Stimulated activated CD8-positive, alpha-beta memory T cell treated with anti-CD3 and anti-CD28 coated beads, Interleukin-4, amount 100 ng/mL, for 24 hours (primary cell): ENCODE measurements around the gene COQ2.
A peak's percentile ranks its signal among the peaks of the same experiment; 100 is the strongest.
"Not testable (repeated sequence)": the region's sequence is repeated elsewhere in the genome, so short reads cannot be mapped to it uniquely, and the experiment has no call there.

Source experiments
- DNase-seq: peaks from one replicate; pipeline ENCODE4 v3.0.0-alpha.2; 2020; ENCODE audit warnings: low read depth

The COQ2 gene

DNA sequence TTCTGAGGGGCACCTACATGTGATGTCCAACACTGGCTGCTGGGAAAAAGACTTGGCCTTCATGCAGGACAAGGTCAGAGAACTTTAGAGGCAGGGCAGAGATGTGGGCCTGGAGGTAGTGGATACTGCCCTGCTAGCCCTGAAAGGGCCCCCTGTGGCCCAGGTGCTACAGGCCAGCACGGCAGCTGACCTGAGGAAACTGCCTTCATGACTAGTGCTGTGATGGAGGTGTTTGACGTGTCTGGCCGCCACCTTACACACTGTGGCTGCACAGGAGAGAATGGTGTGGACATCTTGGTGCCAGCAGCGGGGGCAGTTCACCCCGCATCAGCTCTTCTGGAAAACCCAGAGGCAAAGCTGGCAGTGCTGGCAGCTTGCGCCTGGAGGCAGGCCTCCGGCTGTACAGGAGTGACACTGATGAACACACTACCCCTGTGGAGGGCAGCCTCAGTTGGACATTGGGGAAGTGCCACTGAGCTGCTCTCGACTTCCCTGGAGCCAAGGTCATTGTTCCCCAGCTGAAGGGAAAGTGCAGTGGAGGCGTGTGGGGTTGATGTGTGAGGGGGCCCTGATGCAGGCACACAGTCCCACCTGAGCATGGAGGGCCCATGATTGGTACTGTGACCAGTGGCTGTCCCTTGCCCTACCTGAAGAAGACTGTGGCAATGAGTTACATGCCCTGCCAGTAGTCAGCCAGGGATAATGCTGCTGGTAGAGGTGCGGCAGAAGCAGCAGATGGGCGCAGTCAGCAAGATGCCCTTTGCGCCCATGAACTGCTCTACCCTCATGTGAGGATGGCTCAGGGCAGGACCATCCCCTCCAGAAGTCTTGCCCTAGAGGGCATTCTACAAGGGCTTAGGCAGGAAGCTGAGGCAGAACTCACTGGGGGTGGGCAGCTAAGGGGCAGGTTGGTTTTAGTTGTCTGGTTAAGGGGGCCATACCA is 36.9 kb downstream of the COQ2 start:
- no peak for DNase-seq

DNA sequence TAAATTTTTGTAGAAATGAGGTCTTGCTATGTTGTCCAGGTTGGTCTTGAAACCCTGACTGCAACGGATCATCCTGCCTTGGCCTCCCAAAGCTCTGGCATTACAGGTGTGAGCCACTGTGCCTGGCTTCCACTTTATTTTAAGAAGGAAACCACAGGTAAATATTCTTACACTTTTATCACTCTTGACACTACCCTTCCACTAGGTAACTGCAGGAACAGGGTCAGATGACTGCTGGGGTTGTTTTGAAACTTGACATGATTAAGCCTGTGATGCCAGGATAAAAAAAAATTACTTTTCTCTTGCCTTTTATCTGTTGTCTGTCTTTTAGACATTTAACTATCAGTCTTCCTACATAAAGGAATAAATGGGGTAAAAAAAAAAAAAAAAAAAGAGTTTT is 43.5 kb downstream of the COQ2 start:
- DNase-seq, result no peak

DNA sequence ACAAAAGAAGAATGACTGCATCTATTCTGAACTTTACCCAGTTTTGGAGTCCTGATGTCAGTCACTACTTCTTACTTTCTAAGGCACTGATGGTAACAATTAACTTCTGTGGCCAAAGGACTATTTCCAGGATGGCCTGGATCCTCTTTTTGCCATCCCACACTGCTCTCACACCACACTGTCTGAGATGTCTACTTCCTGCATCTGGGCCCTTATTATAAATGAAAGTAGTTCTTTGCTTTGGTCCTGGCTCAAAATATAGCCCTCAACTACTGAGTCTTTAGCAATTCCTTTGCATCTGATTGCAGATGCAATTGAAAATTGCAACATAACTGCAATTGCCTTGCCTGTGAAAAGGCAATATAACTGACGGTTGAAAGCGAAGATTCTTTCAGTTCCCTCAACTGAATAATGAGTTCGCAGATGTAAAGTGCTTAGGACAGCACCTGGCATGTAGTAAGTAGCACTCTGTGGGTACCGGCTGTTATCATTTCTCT is 44.2 kb downstream of the COQ2 start:
- no peak for DNase-seq

DNA sequence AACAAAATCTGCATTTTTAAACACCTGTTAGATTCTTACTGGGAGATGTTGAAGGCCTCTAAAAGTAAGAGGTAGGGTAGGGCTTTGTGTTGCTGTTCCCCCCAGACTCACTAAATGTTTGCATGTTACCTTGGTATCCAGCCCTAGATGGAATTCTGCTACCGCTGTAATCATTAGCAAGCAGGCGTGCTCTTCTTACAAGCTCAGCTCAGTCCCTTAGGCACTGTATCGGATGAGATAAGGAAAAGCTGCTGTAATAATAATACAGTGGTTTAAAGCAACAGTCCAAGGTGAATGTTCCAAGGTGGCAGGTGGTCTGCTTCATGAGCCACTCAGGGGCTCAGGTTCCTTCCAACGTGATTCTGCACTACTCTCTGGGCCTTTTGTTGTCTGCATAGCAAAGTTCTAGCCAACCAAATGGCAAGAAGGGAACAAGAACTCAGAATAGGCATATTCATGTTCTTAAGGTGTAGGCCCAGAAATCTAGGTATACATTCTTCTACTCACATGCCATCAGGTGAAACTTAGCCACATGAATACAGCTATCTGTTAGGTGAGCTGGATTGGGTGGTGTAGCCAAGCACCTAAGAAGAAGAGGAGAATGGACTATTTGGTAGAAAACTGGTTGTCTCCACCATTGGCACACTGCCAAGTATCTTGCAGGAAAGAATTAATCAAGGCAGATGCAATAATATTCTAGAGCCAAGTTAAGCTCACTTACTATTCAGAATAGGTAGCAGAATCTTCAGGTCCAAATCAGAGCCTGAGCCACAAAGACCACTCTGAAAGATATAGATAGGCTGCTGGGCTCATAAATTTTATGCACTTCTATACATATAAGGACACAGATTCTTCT is 46.0 kb downstream of the COQ2 start:
- no peak for DNase-seq

DNA sequence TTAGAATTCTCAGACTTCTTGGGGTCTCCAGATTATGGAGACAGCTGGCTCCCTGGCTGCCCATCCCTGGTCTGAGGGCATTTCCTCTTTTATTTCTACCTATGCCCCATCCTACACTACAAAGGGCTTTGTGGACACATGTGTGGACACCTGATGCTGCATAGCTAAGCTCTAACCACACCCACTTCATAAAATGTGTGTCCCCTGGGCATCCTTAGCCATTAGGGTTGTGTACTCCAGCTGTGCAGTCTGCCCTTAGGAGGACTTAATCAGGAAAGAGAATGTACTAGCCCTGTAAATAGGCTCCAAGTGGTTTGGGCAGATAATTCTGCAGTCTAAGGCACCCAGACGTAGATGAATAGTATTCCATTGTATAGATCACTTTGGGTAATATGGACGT is 47.0 kb downstream of the COQ2 start:
- DNase-seq, result no peak

DNA sequence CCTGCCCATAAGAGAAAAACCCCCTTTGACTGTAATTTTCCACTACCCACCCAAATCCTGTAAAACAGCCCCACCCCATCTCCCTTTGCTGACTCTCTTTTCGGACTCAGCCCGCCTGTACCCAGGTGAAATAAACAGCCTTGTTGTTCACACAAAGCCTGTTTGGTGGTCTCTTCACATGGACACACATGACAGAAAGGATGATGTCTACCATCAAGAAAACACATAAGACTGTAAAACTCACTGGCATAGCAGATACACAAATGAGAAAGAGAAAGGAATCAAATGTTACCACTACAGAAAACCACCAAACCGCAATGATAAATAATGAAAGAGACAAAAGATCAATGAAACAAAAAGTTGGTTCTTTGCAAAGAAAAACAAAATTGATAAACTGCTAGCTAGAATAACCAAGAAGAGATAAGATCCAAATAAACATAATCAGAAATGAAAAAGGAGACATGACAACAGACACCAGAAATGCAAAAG is 48.9 kb downstream of the COQ2 start:
- DNase-seq, result not testable (repeated sequence)

DNA sequence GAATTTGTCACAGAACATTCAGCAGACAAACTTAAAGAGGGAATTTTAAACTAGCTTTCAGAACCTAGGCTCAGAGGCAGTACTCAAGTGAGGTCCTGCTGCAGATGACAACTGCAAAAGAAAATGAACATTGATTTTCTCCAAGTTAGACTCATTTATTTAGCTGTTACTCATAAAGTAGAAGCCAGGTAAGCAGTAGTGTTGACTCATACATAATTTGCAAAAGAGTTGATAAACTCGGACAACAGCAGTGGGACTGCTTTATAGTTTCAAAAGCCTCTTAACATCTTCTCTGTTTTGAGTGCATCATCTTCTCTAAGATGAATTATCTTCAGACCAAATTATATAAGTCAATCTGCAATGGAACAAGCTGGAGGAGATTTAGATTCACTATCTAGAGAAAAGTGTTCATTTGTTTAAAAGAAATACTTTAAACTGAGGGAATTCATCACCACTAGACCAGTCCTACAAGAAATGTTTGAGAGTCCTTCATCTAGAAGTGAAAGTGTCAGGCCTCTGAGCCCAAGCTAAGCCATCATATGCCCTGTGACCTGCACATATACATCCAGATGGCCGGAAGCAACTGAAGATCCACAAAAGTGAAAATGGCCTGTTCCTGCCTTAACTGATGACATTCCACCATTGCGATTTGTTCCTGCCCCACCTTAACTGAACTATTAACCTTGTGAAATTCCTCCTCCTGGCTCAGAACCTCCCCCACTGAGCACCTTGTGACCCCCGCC is 49.5 kb downstream of the COQ2 start:
- DNase-seq, result no peak

DNA sequence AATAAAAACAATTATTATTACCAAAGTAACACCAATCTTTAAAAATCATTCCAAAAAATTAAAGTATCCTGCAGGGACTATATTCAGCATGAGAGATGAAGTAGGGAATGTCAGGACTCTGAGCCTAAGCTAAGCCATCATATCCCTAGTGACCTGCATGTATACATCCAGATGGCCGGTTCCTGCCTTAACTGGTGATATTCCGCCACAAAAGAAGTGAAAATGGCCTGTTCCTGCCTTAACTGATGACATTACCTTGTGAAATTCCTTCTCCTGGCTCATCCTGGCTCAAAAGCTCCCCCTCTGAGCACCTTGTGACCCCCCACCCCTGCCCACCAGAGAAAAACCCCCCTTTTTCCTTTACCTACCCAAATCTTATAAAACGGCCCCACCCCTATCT is 50.2 kb downstream of the COQ2 start:
- not testable (repeated sequence) for DNase-seq

DNA sequence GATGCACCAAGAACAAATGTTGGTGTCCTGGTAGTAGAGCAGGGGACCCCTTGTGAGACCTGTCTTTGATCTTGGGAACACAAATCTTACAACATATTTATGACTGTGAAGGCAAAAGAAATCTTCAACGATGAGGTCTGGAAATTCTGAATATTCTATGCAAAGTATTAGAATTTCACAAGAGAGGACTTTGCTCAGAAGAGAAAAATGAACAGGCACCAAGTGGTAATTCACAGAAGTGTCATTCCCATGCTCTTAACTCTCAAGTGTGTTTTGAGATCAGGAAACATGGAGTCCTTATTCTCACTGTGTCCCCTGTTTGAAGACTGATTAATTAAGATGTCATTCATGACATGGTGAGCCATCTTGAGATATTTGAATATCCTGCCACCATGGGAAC is 52.5 kb downstream of the COQ2 start:
- DNase-seq, result no peak

DNA sequence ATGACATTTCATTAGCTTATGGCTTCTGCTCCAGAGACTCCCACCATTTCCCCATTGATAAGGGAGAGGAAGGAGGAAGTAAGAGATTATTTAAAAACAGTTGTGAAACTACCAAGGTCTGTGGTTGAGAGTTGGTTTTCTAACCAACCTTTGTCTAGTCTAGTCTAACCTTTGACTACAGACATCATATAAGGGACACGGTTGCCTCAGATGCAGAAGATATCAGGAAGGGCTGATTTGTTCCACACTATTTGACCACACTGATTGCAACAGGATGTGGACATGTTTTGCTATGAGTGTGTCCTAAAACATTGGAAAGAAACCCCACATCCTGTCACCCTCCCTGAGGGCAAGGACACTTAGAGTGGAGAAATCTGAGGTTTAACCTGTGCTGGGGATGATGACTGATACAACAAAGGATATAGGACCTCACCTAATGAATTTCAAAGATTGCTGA is 53.0 kb downstream of the COQ2 start:
- no peak for DNase-seq

DNA sequence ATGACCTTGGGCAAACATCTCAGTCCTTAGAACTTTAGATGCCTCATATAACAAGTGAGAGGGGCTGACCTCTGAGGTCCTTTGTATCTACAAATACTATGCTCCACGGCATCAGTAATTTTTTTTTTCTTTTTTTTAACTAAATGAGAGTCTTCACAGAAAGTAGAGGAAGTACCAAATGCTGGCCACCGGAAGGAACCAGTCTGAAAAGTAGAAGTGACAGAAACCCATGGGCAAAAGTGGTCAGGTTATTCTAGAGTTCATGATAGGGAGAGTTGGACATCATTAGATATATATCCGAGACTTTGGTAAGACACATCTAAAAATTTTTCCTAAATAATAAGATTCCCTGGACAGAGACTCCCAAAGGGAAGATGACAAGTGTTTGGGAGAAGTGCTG is 53.7 kb downstream of the COQ2 start:
- DNase-seq, result no peak

DNA sequence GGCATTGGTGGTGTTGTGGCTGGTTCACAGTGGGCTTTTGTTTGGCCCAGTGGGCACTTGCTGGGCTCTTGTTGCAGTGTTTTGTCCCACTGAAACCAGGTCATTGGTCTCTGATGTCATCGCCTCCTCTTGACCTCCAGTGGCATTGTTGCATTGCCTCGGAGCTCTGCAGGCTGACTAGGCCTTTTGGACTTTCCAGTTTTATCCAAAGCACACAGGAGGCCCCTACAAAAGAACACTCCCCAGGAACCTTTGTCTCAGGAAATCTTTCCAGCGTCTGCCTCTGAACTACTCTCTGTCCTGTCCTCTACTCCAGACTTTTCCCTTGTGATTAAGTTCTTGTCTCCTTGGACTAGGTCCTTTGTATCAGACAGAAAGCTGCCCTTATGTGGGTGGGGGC is 54.8 kb downstream of the COQ2 start:
- DNase-seq, result no peak

DNA sequence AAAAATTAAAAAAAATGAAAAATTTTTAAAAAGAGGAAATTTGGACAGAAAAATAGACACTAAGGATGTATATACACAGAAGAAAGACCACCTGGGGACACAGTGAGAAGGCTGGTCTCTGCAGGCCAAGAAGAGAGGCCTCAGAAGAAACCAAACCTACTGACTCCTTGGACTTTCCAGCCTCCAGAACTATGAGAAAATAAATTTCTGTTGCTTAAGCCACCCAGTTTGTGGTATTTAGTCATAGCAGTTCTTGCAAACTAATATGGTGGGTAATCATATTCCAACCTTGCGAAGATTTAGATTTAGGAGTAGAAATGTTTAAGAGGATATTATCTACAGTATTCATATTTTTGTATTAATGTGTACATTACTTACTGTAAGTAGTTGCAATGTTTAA is 56.4 kb downstream of the COQ2 start:
- DNase-seq, result no peak

DNA sequence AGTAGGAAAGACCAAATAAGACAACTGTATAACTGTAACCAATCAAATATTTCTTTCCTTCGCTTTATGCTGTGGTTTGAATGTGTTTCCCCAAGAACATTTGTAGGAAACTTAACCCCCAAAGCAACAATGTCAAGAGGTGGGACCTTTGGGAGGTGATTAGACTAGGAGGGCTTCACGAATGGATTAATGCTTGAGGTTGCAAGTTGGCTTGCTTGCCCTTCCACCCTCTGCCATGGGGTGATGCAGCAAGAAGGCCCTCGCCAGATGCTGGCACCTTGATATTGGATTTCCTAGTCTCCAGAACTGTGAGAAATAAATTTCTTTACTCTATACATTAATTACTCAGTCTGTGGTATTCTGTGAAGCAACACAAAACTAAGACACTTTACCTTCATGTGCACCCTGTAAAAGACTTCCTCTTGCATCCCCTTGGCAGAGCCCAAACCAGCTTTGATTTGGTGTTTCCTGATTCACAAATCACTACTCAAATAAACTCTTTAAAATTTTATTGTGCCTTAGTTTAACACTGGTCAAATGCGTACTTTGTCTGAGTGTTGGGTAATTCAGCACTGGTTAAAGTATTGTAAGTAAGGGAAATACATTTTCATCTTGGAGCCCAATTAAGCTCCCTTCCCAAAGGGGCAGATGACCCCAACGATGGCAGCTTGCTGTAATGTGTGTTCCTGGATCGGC is 59.9 kb downstream of the COQ2 start:
- no peak for DNase-seq

DNA sequence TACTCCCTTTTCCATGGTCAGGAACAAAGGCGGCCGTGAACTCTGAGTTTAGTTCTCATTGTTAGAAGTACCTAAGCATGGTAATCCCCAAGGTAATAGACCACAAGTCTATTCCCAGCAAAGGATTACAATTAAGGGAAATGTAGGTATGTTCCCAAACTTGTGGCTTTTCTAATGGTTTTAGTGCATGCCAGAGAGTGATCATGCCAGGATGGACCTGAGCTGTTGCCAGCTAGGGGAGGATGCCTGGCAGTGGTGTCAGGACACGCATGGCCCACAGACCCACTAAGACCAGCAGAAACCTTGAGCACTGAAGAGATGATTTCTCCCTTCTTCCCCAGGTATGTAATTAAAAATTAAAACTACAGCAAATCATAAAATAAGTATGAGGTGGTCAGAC is 60.8 kb downstream of the COQ2 start:
- no peak for DNase-seq

DNA sequence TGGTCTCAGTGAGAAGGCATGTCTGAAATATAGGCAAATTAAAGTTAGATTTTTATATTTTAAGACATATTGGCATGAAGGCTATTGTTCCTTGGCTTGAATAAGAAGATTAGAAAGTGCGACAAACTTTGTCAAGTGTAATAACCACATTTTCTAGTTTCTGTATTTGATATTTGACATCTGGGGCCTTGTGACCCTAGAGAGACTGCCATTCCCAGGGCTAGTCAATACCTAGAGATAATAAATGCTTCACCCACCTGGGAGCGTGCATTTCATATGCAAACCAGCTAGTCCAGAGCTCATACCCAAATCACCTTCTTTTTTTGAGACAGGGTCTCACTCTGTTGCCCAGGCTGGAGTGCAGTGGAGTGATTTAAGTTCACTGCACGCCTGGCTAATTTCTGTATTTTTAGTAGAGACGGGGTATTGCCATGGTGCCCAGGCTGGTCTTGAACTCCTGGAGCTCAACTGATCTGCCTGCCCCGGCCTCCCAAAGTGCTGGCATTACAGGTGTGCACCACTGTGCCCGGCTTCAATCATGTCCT is 62.6 kb downstream of the COQ2 start:
- DNase-seq, result no peak

DNA sequence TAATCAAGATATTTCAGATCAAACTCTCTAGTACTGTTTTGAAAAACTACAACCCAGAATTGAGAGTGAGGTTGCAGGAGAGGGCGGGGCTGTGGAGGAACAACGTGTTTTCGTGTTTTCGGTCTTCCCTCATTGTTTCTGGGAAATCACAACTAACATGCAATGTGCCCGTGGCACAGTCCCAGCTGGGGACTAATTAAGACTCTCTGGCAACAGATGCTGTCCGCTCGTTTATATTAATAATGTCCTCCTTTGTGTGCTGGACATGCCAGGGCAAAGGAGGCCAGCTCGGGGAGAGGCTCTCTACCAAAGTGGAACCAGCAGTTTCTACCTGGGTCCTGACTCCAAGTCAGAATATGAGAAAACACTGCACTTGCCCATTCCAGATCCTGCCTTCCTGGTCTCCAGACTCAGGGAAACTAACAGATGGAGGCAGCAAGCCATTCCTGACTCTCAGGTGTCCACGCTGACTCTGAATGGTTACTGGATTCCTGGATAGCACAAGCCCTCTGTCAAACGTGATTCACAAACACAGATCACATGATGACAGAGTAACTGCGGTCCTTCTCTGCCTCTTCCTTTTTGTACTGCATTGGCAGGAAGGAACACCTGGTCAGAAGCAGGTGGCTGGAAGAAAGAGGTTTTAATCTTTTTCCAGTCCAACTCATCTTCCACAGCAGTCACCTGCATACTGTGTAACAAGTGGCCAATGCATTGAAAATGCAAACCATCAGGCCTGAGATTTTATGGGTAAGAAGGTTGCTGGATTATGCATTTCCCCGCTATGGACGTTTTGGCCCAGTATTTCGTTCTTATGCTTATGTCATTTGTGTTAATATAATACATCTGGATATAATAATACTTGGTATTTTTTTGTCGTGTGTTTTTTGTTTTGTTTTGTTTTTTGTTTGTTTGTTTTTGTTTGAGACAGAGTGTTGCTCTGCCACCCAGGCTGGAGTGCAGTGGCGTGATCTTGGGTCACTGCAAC is 65.0 kb downstream of the COQ2 start:
- DNase-seq, result peak; percentile 41

DNA sequence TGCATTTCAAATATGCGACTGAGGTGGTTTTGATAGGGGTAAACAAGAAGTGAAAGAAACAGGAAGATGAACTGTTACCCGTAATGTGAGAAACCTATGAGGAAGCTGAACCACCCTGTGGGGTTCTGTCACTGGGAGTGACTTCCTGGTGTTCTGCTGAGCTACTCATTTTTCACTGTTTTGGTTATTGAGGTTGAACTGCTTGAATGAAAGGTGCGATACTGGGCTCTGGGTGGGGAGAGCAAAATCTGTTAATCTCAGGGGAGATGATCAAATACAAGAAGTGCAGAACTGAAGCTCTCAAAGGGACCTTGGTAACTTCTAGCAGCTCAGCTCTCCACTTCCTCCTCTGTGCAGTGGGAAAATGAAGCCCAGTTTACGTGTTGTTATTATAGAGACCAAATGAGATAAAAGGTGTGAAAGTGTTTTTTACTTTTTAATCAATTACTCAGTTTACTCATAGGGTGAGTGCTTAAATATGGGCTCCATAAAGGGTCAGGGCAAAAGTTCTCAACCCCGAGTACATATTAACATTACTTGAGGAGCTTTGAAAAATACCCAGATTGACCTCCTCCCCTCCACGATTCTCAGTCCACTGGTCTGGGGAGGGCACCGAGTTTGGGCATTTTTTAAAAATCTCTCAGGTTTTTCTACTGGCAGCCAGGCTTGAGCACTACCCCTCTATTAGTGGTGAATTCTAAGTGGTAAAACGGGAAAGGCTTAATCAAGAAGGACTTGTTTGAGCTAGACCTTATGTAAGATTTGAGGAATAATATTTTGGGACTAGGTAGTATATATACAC is 66.7 kb downstream of the COQ2 start:
- DNase-seq, result peak; percentile 29
